Kidney (tissue), 14 donors: Measurements from ENCODE around the gene CDK9. TPM values are rescaled to one million over a fixed set of nuclear protein-coding genes. Genes with fewer than 3 reads are reported as not detected.
"Not testable (repeated sequence)": the region's sequence is repeated elsewhere in the genome, so short reads cannot be mapped to it uniquely, and the experiment has no call there.

Source experiments
- DNase-seq, 5 donors: peaks; one replicate each; pipeline ENCODE4 v3.0.0-alpha.2; 2013 to 2020
- FAIRE-seq: peaks from 2 replicates; lab custom pipeline; 2012; peaks lifted over from hg19 to GRCh38; lab: Jason Lieb, UNC
- H3K27ac ChIP-seq, 2 donors: one replicate each; pipeline ENCODE4 v1.7.0; 2013; ENCODE audit warnings: low read depth in 2 of 2, low read length in 2 of 2, inconsistent platforms in 1 of 2
- H3K27me3 ChIP-seq: one replicate; pipeline ENCODE4 v1.7.1; 2013; ENCODE audit warnings: low read length, inconsistent platforms; ENCODE audit not compliant: control insufficient read depth, insufficient read depth
- H3K36me3 ChIP-seq, 3 donors: one replicate each; pipeline versions ENCODE4 v1.7.0 to v1.7.1; 2013; ENCODE audit warnings: low read length in 3 of 3, control low read depth in 1 of 3, inconsistent platforms in 1 of 3; ENCODE audit not compliant: insufficient read depth in 3 of 3, control insufficient read depth in 2 of 3
- H3K4me1 ChIP-seq, 3 donors: one replicate each; pipeline versions ENCODE4 v1.7.0 to v1.7.1; 2013; ENCODE audit warnings: low read length in 3 of 3, inconsistent platforms in 1 of 3, low read depth in 1 of 3; ENCODE audit not compliant: control insufficient read depth in 2 of 3, insufficient read depth in 2 of 3
- H3K4me3 ChIP-seq, 3 donors: one replicate each; pipeline versions ENCODE4 v1.7.0 to v1.8.1; 2013; ENCODE audit warnings: low read length in 3 of 3, control low read depth in 1 of 3, inconsistent platforms in 1 of 3
- H3K9ac ChIP-seq, 3 donors: one replicate each; pipeline versions ENCODE4 v1.7.0 to v1.7.1; 2013; ENCODE audit warnings: low read length in 3 of 3, control low read depth in 1 of 3, inconsistent platforms in 1 of 3
- H3K9me3 ChIP-seq, 3 donors: one replicate each; pipeline versions ENCODE4 v1.7.0 to v1.7.1; 2013; ENCODE audit warnings: low read length in 3 of 3, control low read depth in 1 of 3, inconsistent platforms in 1 of 3; ENCODE audit not compliant: control insufficient read depth in 2 of 3, insufficient read depth in 1 of 3
- intact Hi-C: fragments of 100-400 bp; cut with DNase I; formaldehyde crosslinking; loops from one replicate; pipeline ENCODE4 v1.11.1; 2022
- microRNA-seq: library from miRNA; unstranded; fragments of <30 nt; microRNA quantifications from one replicate; pipeline ENCODE4 v1.2.0, GENCODE V29; 2020
- polyA plus RNA-seq: library from polyadenylated mRNA; stranded (reverse); fragments of 350-450 nt; fragmentation: Illumina TruSeq; extraction: RNeasy Lipid Tissue Mini Kit (QIAGEN cat#74804); gene quantifications from one replicate; pipeline ENCODE4 v1.2.3, GENCODE V29; 2014; ENCODE audit warnings: low read depth, low replicate concordance; ENCODE audit not compliant: insufficient read depth
- total RNA-seq: library from RNA; stranded (reverse); fragmentation: NEBNext Ultra II Directional; extraction: Animal tissue kit (Norgen Biotek cat#: 25700); gene quantifications from one replicate; pipeline ENCODE4 v1.2.1, GENCODE V29; 2021
- TF ChIP-seq, protein P1 (sequence below): IDR thresholded peaks from 3 replicates; pipeline ENCODE4 v1.5.1; 2012; ENCODE audit warnings: mild to moderate bottlenecking, moderate library complexity, borderline replicate concordance; ENCODE audit not compliant: insufficient read depth; ENCODE audit errors: extremely low read depth
- donor health status: control.
- donor health status: control.
- donor health status: control.
- donor health status: control.
- donor health status: control.
- donor health status: DM: yes; HTN: yes; CAD: no.
- donor health status: Normal renal cell carcinoma (clear cell type).

CDK9 gene
- total and polyA plus RNA-seq, 2 donors from 2014 or later = 45.2 to 93.5 TPM

DNA sequence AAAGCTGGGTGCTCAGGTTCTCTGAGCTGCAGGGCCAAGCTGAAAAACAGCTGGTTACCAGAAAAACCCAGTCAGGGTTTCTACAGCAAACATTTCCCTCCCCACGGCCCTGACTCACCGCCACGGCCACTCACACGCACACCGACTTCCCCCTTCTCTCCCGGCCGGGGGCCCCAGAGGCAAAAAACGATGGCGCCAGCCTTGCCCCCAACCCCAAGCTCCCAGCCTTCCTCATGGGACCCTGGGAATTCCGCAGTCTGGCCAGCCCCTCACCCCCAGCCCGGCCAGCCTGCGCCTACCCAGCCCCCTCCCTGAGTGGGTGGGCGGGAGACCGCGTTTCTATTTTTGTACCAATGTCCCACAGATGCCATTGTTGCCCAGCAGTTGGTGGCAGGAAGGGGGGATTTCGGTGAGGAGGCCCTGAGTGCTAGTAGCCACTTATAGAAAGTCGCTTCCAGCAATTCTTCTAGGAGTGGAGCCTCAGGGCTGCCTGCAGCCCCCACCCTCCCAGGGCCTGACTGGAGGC, 50.2 kb downstream of the CDK9 start:
- Histone ChIP-seq H3K9me3 (no peaks in the 10 kb centered on the region), H3K4me1 (peaks cover 0 to 47% (median 14%) of the 10 kb centered on the region in 3 donors), H3K9ac (peak overlapping the region in 1 of 3 donors; percentile 61), H3K27me3 (no peaks in the 10 kb centered on the region), H3K27ac (peak overlapping the region; percentile 68 to 78), H3K4me3 (no peak overlapping the region), H3K36me3 (peaks cover 0 to 3% (median 0%) of the 10 kb centered on the region in 3 donors)
- TF ChIP-seq, protein P1, sequence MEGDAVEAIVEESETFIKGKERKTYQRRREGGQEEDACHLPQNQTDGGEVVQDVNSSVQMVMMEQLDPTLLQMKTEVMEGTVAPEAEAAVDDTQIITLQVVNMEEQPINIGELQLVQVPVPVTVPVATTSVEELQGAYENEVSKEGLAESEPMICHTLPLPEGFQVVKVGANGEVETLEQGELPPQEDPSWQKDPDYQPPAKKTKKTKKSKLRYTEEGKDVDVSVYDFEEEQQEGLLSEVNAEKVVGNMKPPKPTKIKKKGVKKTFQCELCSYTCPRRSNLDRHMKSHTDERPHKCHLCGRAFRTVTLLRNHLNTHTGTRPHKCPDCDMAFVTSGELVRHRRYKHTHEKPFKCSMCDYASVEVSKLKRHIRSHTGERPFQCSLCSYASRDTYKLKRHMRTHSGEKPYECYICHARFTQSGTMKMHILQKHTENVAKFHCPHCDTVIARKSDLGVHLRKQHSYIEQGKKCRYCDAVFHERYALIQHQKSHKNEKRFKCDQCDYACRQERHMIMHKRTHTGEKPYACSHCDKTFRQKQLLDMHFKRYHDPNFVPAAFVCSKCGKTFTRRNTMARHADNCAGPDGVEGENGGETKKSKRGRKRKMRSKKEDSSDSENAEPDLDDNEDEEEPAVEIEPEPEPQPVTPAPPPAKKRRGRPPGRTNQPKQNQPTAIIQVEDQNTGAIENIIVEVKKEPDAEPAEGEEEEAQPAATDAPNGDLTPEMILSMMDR = no peak
- DNase-seq (peak in 2 of 5 donors; percentile 23 to 59), FAIRE-seq (no peak)
- intact Hi-C loops = no loop called here

DNA sequence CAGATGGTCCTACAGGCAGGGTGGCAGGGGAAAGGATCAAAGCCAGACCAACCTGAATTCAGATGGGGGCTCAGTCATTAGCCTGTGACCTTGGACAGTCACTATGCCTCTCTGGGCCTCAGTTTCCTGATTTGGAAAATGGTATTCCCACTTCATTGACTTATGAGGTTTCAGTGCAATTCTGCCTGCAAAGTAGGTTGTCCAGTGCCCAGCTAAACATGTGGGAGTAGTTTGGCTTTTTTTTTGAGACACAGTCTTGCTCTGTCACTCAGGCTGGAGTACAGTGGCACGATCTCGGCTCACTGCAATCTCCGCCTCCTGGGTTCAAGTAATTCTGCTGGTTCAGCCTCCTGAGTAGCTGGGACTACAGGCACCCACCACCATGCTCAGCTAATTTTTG, 50.7 kb downstream of the CDK9 start:
- H3K4me3 ChIP-seq, intact Hi-C loops, H3K9me3 ChIP-seq, FAIRE-seq, H3K27me3 ChIP-seq, H3K36me3 ChIP-seq, DNase-seq: not testable (repeated sequence)
- Histone ChIP-seq H3K27ac (peak overlapping the region; percentile 68 to 78), H3K4me1 (peaks cover 0 to 52% (median 14%) of the 10 kb centered on the region in 3 donors), H3K9ac (peak overlapping the region in 1 of 3 donors; percentile 61)

DNA sequence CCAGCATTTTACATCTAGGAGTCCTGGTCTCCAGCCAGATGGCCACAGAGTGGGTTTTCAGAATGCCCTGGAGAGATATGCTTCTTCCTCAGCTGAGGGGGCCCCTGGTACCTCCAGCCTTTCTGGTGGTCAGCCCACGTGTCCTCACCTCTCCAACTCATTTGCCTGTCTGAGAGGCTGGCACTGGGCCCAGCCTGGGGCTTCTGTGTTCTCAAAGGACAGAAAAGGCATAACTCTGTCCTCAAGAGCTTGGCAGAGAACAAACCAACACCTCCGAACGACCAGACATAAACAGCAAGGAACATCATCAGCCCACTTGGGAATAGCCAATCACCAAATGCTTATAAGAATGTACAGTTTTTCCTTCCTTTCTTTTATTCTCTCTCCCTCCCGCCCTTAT, 51.5 kb downstream of the CDK9 start:
- no peaks in the 10 kb centered on the region for H3K27me3 ChIP-seq
- no peaks in the 10 kb centered on the region for H3K9me3 ChIP-seq
- peaks cover 0 to 3% (median 0%) of the 10 kb centered on the region in 3 donors for H3K36me3 ChIP-seq
- H3K4me3 ChIP-seq = no peak overlapping the region
- DNase-seq (no peak), FAIRE-seq (no peak)
- intact Hi-C loops = no loop called here
- H3K4me1 ChIP-seq = peaks cover 0 to 56% (median 14%) of the 10 kb centered on the region in 3 donors
- H3K27ac ChIP-seq = peak overlapping the region; percentile 81 to 83
- TF ChIP-seq, protein P1 = no peak
- H3K9ac ChIP-seq = peak overlapping the region in 1 of 3 donors; percentile 59

DNA sequence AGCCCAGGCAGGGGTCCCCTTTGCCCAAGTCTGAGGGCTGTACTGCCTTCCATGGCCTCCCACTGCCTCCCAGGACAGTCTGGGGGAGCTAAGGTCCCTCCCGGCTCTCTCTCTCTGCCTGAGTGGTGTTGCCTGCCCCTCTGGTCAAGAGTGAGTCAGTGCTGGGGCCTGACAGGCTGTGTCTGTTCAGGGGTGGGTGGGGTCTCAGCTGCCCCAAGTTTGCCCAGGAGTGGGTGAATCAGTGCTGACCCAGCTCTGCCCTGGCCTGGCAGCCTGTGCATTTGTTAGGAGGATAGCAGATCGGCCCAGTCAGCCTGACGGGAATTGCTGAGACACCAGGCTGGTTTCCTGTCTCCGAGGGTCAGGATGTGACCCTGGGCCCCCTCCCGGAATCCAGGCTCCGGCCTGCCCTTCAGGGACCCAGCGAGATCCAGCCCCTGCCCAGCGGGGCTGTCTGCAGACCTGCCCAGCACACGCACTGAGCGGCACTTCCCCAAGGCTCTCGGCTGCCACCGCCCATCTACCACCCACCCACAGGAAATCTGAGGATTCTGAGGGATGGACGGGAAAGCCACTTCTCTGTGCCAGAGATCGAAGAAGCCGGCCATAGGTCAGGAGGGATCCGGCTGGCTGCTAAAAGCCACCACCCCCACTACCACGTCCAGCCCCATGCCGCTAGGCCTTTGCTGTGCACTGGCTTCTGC, 52.7 kb downstream of the CDK9 start:
- peak overlapping the region in 1 of 3 donors; percentile 59 for H3K9ac ChIP-seq
- H3K36me3 ChIP-seq = peaks cover 0 to 7% (median 0%) of the 10 kb centered on the region in 3 donors
- no peak overlapping the region for H3K4me3 ChIP-seq
- H3K9me3 ChIP-seq = no peaks in the 10 kb centered on the region
- DNase-seq (peak in 4 of 5 donors; percentile 48 to 96 (median 62)), FAIRE-seq (no peak)
- peak overlapping the region; percentile 81 to 83 for H3K27ac ChIP-seq
- TF ChIP-seq, protein P1 = no peak
- no peaks in the 10 kb centered on the region for H3K27me3 ChIP-seq
- H3K4me1 ChIP-seq = peaks cover 0 to 56% (median 14%) of the 10 kb centered on the region in 3 donors
- intact Hi-C loops = no loop called here

Small RNAs within 50 kb of the gene (microRNA-seq; reads per million reads assigned to microRNA genes)
- not detected for gene MIR2861
- gene MIR3960 = not detected

Other genes with a start within 250 kb of the CDK9 start
- gene STXBP1, start 173.8 kb upstream of the CDK9 start, total RNA-seq = 32.8 TPM
- gene STXBP1, start 173.8 kb upstream of the CDK9 start, polyA plus RNA-seq = 14.3 TPM
- 2.9 TPM for gene CFAP157, start 79.0 kb upstream of the CDK9 start, total RNA-seq
- gene CFAP157, start 79.0 kb upstream of the CDK9 start, polyA plus RNA-seq = 0.41 TPM
- 20.5 TPM for gene PTRH1, start 70.4 kb upstream of the CDK9 start, total RNA-seq
- gene PTRH1, start 70.4 kb upstream of the CDK9 start, polyA plus RNA-seq = 41.3 TPM
- gene TTC16, start 70.0 kb upstream of the CDK9 start, total RNA-seq = 0.72 TPM
- 0.32 TPM for gene TTC16, start 70.0 kb upstream of the CDK9 start, polyA plus RNA-seq
- 12.7 TPM for gene TOR2A, start 50.7 kb upstream of the CDK9 start, total RNA-seq
- 14.5 TPM for gene TOR2A, start 50.7 kb upstream of the CDK9 start, polyA plus RNA-seq
- 27.7 TPM for gene SH2D3C, start 7.4 kb upstream of the CDK9 start, total RNA-seq
- gene SH2D3C, start 7.4 kb upstream of the CDK9 start, polyA plus RNA-seq = 13.7 TPM
- 77.2 TPM for gene FPGS, start 16.8 kb downstream of the CDK9 start, total RNA-seq
- gene FPGS, start 16.8 kb downstream of the CDK9 start, polyA plus RNA-seq = 44.0 TPM
- 135 TPM for gene ENG, start 68.6 kb downstream of the CDK9 start, total RNA-seq
- gene ENG, start 68.6 kb downstream of the CDK9 start, polyA plus RNA-seq = 158 TPM
- gene AK1, start 91.6 kb downstream of the CDK9 start, total RNA-seq = 77.9 TPM
- gene AK1, start 91.6 kb downstream of the CDK9 start, polyA plus RNA-seq = 185 TPM
- gene ST6GALNAC6, start 113.6 kb downstream of the CDK9 start, total RNA-seq = 74.6 TPM
- gene ST6GALNAC6, start 113.6 kb downstream of the CDK9 start, polyA plus RNA-seq = 75.0 TPM
- gene ST6GALNAC4, start 131.0 kb downstream of the CDK9 start, total RNA-seq = 31.4 TPM
- gene ST6GALNAC4, start 131.0 kb downstream of the CDK9 start, polyA plus RNA-seq = 31.6 TPM
- gene PIP5KL1, start 144.7 kb downstream of the CDK9 start, total RNA-seq = 3.0 TPM
- gene PIP5KL1, start 144.7 kb downstream of the CDK9 start, polyA plus RNA-seq = 4.3 TPM
- gene DPM2, start 151.8 kb downstream of the CDK9 start, total RNA-seq = 42.8 TPM
- 70.0 TPM for gene DPM2, start 151.8 kb downstream of the CDK9 start, polyA plus RNA-seq
- gene EEIG1, start 195.0 kb downstream of the CDK9 start, total RNA-seq = 75.9 TPM
- 34.3 TPM for gene EEIG1, start 195.0 kb downstream of the CDK9 start, polyA plus RNA-seq